HL-60 (cell line): Measurements from ENCODE around the gene LRRC46.

ENCODE experiments used
- DNase-seq, 2 experiments: peaks; one replicate each; pipeline ENCODE4 v3.0.0-alpha.2; 2010 to 2020; ENCODE audit warnings: low read depth in 1 of 2, low spot score in 1 of 2
- H3K27ac ChIP-seq: fragments of 250-450 bp; sonication (Bioruptor Pico); replicated peaks from 2 replicates; pipeline ENCODE4 v1.5.1; 2020; ENCODE audit warnings: mild to moderate bottlenecking, moderate library complexity
- H3K27me3 ChIP-seq: fragments of 250-450 bp; sonication (Bioruptor Pico); 2 replicates; pipeline ENCODE4 v1.5.1; 2021; ENCODE audit warnings: mild to moderate bottlenecking, moderate library complexity; ENCODE audit not compliant: insufficient read depth, poor library complexity, severe bottlenecking
- H3K4me3 ChIP-seq: replicated peaks from 2 replicates; pipeline ENCODE4 v1.5.1; 2011; ENCODE audit warnings: mild to moderate bottlenecking, control low read depth, low read length; ENCODE audit not compliant: insufficient read depth
- GABPA ChIP-seq: IDR thresholded peaks from 2 replicates; pipeline ENCODE4 v1.6.1; 2012; ENCODE audit warnings: low read depth
- POLR2AphosphoS5 ChIP-seq: IDR thresholded peaks from 2 replicates; pipeline ENCODE4 v1.6.1; 2012; ENCODE audit warnings: low read depth
- SPI1 ChIP-seq: IDR thresholded peaks from 2 replicates; pipeline ENCODE4 v1.6.1; 2012; ENCODE audit warnings: low read depth, mild to moderate bottlenecking, borderline replicate concordance
- TF ChIP-seq, protein P1 (sequence below): IDR thresholded peaks from one replicate; pipeline ENCODE4 v1.5.1; 2011; ENCODE audit warnings: low read length, control low read depth, inconsistent platforms; ENCODE audit not compliant: insufficient read depth
- TF ChIP-seq, protein P2 (sequence below): IDR thresholded peaks from 2 replicates; pipeline ENCODE4 v1.6.1; 2012; ENCODE audit warnings: low read depth; ENCODE audit not compliant: insufficient replicate concordance

Gene LRRC46

DNA sequence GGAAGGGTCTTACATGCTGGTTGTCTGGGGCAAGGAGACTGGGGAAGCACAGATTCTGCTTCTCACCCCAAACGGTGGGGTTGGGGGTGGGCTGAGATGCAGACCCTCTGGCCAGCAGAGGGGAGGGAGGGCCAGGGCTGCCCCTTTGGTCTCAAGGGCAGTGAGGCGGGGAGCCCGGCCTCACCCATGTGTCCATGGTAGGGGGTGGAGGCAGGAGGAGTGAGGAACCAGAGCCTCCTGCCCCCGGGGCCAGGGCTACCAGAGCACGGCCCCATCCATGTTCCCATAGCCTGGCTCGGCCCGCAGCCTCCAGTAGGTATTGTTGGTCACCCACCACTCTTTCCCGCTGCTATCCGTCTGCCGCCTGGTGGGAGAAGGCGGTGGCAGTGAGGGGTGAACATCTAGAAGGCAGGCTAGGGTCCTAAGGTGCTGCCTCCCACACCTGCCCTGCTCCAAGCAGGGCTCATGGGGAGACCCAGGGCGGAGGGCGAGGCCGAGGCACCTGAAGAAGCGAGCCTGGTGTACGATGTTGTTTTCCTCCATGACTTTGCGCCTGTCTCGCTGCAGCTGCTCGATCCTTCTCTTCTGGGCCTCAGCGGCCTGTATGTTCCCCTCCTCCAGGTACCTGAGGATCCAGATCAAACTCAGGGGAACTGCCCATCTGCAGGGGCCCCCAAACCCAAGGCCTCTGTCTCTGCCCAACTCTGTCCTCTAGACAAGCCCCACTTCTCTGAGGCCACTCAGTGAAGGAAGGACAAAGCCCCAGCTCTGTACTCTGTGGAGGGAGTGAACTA, 23.2 kb upstream of the LRRC46 start:
- Histone ChIP-seq H3K4me3 (no peak overlapping the region), H3K27ac (no peak overlapping the region), H3K27me3 (no peaks in the 10 kb centered on the region)
- DNase-seq = no peak
- TF ChIP-seq SPI1 (no peak), POLR2AphosphoS5 (no peak), GABPA (no peak)
- TF ChIP-seq, protein P1, sequence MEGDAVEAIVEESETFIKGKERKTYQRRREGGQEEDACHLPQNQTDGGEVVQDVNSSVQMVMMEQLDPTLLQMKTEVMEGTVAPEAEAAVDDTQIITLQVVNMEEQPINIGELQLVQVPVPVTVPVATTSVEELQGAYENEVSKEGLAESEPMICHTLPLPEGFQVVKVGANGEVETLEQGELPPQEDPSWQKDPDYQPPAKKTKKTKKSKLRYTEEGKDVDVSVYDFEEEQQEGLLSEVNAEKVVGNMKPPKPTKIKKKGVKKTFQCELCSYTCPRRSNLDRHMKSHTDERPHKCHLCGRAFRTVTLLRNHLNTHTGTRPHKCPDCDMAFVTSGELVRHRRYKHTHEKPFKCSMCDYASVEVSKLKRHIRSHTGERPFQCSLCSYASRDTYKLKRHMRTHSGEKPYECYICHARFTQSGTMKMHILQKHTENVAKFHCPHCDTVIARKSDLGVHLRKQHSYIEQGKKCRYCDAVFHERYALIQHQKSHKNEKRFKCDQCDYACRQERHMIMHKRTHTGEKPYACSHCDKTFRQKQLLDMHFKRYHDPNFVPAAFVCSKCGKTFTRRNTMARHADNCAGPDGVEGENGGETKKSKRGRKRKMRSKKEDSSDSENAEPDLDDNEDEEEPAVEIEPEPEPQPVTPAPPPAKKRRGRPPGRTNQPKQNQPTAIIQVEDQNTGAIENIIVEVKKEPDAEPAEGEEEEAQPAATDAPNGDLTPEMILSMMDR = no peak

DNA sequence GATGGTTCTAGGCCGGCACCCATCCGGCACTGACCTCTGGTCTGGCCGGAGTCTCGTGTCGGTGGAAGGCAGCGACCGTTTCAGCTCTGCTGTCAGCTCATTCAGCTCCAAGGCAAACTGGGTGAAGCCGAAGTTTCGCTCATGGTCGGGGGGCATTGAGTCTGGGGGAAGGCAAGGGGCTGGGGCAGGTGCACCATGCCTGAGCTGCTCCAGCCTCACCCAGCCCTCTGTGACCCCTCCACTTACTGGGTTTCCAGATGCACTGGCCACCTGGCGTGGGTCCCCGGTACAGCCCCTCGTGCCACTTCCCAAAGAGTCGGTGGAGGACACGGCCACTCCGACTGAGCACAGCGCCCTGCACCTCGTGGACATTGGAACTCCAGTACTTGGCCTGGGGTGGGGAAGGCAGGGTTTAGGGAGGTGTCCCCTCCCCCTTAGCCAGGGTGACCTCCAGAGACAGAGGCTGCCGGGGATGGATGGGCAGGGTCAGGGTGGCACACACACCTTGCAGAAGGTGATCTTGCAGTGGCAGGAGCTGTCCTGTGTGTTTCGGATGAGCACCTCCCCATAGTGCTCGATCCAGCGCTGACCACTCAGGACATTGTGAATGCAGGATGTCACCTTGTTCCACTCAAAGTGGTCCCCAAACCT, 22.5 kb upstream of the LRRC46 start:
- no peak for DNase-seq
- Histone ChIP-seq H3K4me3 (no peak overlapping the region), H3K27ac (no peak overlapping the region), H3K27me3 (no peaks in the 10 kb centered on the region)
- TF ChIP-seq SPI1 (no peak), GABPA (no peak)
- TF ChIP-seq, protein P1 = no peak

DNA sequence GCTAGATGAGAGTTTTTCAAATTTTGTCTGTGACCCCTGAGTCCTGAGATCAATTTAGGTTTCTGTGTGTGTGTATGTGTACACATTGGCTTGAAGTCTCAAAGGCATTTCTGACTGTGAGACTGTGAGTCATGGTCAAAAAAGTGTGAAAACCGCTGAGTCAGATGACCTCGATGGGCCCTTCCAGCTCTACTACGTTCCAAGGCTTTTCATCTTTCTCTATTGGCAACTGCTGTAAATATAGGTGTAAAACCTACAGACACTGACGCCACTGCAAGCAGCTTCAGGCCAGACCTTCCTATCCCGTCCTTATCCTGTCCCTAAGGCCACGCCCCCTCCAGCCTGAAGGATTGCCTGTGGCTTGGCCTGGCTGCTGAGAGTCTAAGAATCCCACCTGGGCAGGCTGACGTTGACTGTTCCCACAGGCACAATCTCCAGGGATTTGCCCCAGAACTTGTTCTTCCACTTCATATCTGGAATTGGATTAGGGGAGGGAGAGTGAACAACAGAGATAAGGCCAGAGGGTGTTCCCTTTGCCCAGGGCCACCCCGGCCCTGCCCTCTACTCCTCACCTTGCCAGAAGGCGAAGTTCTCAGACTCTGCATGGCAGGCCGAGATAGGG, 21.2 kb upstream of the LRRC46 start:
- H3K4me3 ChIP-seq = no peak overlapping the region
- TF ChIP-seq, protein P1 = no peak
- no peak for TF ChIP-seq SPI1
- no peak for TF ChIP-seq GABPA
- TF ChIP-seq, protein P2, sequence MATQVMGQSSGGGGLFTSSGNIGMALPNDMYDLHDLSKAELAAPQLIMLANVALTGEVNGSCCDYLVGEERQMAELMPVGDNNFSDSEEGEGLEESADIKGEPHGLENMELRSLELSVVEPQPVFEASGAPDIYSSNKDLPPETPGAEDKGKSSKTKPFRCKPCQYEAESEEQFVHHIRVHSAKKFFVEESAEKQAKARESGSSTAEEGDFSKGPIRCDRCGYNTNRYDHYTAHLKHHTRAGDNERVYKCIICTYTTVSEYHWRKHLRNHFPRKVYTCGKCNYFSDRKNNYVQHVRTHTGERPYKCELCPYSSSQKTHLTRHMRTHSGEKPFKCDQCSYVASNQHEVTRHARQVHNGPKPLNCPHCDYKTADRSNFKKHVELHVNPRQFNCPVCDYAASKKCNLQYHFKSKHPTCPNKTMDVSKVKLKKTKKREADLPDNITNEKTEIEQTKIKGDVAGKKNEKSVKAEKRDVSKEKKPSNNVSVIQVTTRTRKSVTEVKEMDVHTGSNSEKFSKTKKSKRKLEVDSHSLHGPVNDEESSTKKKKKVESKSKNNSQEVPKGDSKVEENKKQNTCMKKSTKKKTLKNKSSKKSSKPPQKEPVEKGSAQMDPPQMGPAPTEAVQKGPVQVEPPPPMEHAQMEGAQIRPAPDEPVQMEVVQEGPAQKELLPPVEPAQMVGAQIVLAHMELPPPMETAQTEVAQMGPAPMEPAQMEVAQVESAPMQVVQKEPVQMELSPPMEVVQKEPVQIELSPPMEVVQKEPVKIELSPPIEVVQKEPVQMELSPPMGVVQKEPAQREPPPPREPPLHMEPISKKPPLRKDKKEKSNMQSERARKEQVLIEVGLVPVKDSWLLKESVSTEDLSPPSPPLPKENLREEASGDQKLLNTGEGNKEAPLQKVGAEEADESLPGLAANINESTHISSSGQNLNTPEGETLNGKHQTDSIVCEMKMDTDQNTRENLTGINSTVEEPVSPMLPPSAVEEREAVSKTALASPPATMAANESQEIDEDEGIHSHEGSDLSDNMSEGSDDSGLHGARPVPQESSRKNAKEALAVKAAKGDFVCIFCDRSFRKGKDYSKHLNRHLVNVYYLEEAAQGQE = no peak
- TF ChIP-seq POLR2AphosphoS5 = no peak
- H3K27me3 ChIP-seq = no peaks in the 10 kb centered on the region
- DNase-seq = no peak
- H3K27ac ChIP-seq = no peak overlapping the region

DNA sequence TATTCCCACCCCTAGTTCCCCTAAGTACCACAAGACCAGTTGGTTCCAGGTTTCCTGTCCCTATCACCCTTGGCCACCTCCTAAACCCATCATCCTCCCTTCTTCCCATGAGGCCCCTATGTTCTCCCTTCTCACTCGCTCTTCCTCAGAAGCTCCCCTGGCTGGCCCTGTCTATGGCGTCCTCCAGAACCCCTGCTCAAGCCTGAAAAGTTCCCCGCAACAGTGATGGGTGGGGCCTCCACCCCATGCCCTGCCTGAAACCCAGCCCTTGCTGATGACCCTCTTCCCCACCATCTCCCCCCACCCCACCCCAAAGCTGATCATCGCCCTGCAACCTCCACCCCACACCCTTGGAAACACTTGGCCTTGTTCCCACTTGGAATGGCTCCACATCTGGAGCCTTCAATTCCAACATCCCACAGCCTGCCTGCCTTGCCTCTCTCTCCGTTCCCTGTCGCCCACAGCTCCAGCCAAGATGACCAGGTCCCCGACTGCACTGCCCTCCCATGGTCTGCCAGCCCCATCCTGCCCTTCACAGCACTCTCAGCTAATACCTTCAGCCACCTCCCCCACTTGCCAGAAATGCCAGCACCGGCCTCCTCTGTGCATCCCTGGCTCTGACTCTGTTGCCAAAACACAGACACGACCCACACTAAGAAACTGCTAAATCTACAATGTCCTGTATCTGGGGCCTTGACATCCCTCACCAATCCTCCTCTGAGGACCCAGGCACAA, 20.4 kb upstream of the LRRC46 start:
- no peak overlapping the region for H3K4me3 ChIP-seq
- H3K27ac ChIP-seq = no peak overlapping the region
- no peaks in the 10 kb centered on the region for H3K27me3 ChIP-seq
- no peak for DNase-seq
- TF ChIP-seq SPI1 (no peak), POLR2AphosphoS5 (no peak), GABPA (no peak)
- TF ChIP-seq, protein P2 = no peak
- TF ChIP-seq, protein P1 = no peak
